GM19328 (cell line): Measurements from ENCODE around the gene PRR12.

Experiments used
- ATAC-seq: cut with Tn5 transposase; IDR thresholded peaks from one replicate; pipeline ENCODE4 v1.9.1; 2021; ENCODE audit warnings: mild to moderate bottlenecking, moderate library complexity; ENCODE audit not compliant: unreplicated experiment

The PRR12 gene

DNA sequence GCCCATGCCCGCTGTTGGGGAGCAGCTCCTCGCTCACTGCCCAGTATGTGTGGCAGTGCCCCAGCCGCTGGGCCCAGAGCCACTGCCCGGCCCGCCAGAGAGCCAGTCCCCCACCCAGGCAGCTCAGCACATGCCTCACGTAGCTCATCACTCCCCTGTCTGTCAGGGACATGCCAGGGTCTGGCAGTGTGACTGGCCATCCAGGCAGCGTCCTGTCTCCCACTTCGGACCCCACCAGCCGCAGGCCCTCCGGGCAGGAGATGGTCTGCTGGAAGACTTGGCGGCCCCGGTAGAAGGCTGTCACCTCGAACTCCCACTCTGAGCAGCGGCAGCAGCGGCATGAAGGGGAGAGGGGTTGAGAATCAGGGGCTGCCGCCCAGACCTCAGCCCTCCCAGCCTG lies 71.0 kb downstream of the PRR12 start:
- no peak for ATAC-seq

DNA sequence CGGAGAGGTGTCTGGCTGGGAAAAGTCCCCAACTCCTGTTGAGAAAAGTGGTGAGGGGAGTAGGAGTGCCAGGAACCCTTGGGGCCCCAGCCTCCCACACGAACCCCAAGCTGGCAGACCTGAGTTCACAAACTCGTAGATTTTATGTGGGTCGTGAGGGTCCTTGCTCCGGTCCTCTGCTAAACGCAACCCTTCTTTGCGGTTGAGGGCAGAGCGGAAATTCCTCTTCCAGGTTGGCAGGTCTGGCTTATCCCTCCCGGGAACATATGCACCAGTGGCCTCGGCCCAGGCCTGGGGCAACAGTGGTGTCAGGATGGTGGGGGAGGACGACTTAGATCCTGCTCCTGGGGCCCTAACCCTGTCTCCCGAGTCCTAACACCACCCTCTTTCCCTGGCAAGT lies 72.2 kb downstream of the PRR12 start:
- no peak for ATAC-seq

DNA sequence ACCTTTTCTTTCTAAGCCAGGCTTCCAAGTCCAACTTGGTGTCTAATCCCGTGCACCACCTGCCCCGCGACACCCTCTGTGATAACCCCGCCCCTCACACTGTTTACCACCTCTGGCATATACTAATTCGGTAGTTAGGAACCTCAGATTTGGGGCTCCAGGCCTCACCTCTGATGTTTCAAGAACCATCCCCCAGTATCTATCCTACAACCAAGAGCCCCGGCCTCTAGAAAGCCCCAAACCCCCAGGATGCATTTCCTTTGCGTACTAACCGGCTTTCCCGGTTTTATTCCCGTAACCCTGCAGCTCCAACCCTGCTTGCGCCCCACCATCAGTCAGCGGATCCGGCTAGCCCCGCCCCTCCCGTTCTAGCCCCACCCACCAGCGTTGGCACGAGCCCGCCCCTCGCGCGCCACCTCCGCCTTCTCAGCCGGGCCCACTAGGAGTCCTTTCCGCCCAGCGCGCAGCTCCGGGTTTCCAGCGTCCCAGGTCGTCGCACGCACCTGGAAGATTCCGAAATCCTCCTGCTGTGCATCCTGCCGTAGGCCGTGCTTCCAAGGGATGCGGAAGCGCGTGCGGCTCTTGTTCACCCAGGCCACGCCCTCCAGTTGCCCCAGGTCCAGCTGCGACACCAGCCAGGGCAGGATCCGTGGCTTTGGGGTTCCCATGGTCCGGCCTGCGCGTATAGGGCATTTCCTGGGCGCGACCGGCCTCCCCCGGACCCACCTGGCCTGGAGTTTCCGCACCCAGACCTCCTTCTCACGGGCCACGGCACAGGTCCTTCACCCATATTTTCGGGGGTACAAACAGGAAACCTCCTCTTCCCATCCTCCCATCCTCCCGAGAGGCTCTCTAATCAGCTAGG lies 73.4 kb downstream of the PRR12 start:
- no peak for ATAC-seq

DNA sequence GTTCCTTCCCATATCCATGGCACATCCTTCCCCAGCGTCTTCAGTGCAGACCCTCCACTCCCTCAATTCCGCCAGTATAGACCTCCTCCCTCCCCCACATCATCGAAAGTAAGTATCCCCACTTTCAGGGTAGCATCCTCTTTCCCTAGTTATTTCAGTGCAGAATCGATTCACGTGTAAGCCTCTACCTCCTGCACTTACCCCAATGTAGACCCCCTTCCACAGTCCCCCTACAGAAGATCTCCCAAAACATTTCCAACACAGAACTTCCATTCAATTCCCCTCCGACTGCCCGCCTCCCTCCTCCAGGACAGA lies 74.0 kb downstream of the PRR12 start:
- ATAC-seq: no peak

DNA sequence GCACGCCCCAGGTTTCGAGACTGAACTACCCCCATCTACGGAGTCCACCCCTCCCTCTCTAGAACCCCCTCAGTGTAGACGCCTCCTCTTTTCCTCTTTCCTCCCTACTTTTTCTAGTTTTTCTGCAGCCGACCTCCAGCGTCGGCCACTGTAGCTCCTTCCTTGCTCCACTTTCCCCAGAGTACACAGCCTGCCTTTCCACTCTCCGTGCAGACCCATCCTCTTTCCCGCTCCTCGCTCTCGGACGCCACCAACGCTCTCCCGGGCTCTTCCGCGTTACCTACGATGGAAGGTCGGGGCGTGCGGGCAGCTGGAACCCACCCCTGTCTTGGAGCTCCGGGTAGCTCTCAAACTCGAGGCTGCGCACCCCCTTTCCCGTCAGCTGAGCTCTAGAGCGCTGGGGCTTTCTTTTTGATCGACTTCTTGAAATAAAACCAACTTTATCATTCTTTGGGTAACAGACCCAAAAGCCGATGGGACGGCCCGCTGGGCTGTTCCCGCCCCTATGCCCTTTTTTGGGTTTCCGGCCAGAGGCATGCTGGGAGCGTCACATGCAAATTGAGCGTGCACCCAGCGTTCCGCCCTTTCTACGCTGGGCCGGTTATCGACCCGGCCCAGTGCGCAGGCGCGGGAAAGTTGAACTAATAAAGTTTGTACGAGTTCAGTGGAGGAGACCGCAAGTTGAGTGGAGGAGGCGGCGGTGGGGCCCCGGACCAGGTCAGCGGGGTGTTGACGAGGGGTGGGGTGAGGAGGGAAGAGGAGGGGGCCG lies 74.6 kb downstream of the PRR12 start, which contains the start of the genes BCL2L12 and IRF3:
TSS of gene BCL2L12 (plus strand) at position 583 of the 769 bp plus-strand sequence. CDS start 760 bp downstream, outside the sequence.
TSS of gene IRF3 (minus strand) at position 507 of the 769 bp plus-strand sequence. CDS start 1,019 bp downstream, outside the sequence.
- ATAC-seq: peak; percentile 71

- ATAC-seq: no peak
These were observed 75.1 kb downstream of the PRR12 start for GRCh38 chr19:49666120-49666444.

GRCh38 chr19:49667473-49667872 lies 76.5 kb downstream of the PRR12 start:
- ATAC-seq: no peak

DNA sequence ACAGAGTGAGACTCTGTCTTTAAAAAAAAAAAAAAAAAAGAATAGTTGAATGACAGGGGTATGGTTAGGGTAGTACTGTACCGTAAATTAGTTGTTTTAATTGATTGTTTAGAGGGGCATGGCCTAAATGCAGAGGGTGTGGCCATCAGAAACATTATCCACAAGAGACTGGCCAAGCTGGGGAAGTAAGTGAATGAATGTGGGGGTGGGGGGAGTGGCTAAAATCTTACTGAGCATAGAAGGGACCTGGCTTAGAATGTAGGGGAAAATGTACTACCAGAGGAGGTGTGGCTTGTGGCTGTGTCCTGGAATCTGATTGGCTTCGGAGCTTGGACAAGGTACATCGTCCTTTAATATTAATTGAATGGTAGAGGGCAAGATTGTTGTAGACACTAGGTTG lies 78.5 kb downstream of the PRR12 start:
- no peak for ATAC-seq

DNA sequence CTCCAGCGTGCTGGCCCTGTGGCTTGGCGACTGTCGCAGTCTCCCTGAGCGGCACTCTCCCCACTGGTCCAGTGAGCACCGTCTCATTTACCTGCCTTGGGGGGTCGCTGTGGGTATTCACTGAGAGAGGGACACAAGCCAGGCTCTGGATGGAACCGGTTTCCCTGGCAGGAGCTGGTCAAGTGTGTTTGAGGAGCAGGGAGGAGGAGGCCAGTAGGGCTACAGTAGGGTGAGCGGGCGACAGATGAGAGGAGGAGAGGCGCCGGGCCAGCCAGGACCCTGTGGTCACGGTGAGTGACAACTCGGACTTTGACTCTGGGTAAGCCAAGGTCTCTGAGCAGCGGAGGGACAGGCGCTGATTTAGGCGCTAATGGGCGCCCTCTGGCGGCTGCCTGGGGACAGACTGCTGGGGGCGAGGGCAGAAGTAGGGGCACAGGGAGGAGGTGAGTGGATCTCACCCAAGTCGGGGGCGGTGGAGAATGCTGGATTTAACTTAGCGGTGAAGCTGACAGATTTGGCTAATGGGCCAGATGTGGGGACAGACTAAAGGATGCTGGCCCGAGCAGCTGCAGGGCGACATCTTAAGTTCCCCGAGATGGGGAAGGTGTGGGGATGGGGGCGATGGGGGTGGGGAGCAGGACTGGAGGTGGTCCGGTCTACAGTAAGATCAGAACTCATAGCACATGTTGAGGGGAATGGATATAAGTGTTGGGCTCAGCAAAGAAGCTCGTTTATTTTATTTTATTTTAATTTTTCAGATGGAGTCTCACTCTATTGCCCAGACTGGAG lies 81.3 kb downstream of the PRR12 start:
- ATAC-seq: no peak
